Astrocyte (in vitro differentiated cells and primary cell): ENCODE results near the gene ZMIZ1. TPM values are rescaled to one million over a fixed set of nuclear protein-coding genes. Genes with fewer than 3 reads are reported as not detected.

ENCODE experiments used
- DNase-seq: peaks from one replicate; pipeline ENCODE4 v3.0.0-alpha.2; 2010; ENCODE audit warnings: low read depth
- FAIRE-seq: peaks from 2 replicates; lab custom pipeline; 2011; peaks lifted over from hg19 to GRCh38; lab: Jason Lieb, UNC
- H2AFZ ChIP-seq: 2 replicates; pipeline ENCODE4 v1.6.0; 2012; ENCODE audit warnings: low read depth, low read length, inconsistent platforms
- H3K27ac ChIP-seq: 2 replicates; pipeline ENCODE4 v1.5.1; 2011; ENCODE audit warnings: low read depth, low read length, inconsistent platforms
- H3K27me3 ChIP-seq: 2 replicates; pipeline ENCODE4 v1.6.0; 2011; ENCODE audit warnings: low read length, inconsistent platforms; ENCODE audit not compliant: insufficient read depth
- H3K36me3 ChIP-seq: 2 replicates; pipeline ENCODE4 v1.5.1; 2011; ENCODE audit warnings: low read length, inconsistent platforms; ENCODE audit not compliant: insufficient read depth
- H3K4me1 ChIP-seq: 2 replicates; pipeline ENCODE4 v1.5.1; 2011; ENCODE audit warnings: low read length, inconsistent platforms; ENCODE audit not compliant: insufficient read depth
- H3K4me2 ChIP-seq: 2 replicates; pipeline ENCODE4 v1.6.0; 2012; ENCODE audit warnings: low read length, inconsistent platforms
- H3K4me3 ChIP-seq: 2 replicates; pipeline ENCODE4 v1.5.1; 2011; ENCODE audit warnings: low read depth, mild to moderate bottlenecking, low read length, inconsistent platforms; ENCODE audit not compliant: insufficient read depth
- H3K79me2 ChIP-seq: 2 replicates; pipeline ENCODE4 v1.6.0; 2012; ENCODE audit warnings: mild to moderate bottlenecking, low read length, inconsistent platforms; ENCODE audit not compliant: insufficient read depth
- H3K9ac ChIP-seq: 2 replicates; pipeline ENCODE4 v1.6.0; 2012; ENCODE audit warnings: mild to moderate bottlenecking, low read length, inconsistent platforms
- H3K9me3 ChIP-seq: 2 replicates; pipeline ENCODE4 v1.5.1; 2012; ENCODE audit warnings: low read depth, mild to moderate bottlenecking, low read length, inconsistent platforms; ENCODE audit not compliant: insufficient read depth
- H4K20me1 ChIP-seq: 2 replicates; pipeline ENCODE4 v1.6.0; 2012; ENCODE audit warnings: low read length, inconsistent platforms; ENCODE audit not compliant: insufficient read depth
- H3K27ac Mint-ChIP-seq: one replicate; pipeline ENCODE4 v1.8.0; 2021; ENCODE audit warnings: mild to moderate bottlenecking, mixed read lengths; ENCODE audit not compliant: unreplicated experiment
- H3K27me3 Mint-ChIP-seq: one replicate; pipeline ENCODE4 v1.8.0; 2021; ENCODE audit warnings: low read depth, mixed read lengths; ENCODE audit not compliant: unreplicated experiment
- H3K36me3 Mint-ChIP-seq: one replicate; pipeline ENCODE4 v1.8.0; 2021; ENCODE audit warnings: low read depth, mixed read lengths; ENCODE audit not compliant: unreplicated experiment
- H3K4me1 Mint-ChIP-seq: one replicate; pipeline ENCODE4 v1.8.0; 2021; ENCODE audit warnings: low read depth, mixed read lengths; ENCODE audit not compliant: unreplicated experiment
- H3K4me3 Mint-ChIP-seq: one replicate; pipeline ENCODE4 v1.8.0; 2021; ENCODE audit warnings: mild to moderate bottlenecking, moderate library complexity, mixed read lengths; ENCODE audit not compliant: unreplicated experiment
- H3K9me3 Mint-ChIP-seq: one replicate; pipeline ENCODE4 v1.8.0; 2021; ENCODE audit warnings: mild to moderate bottlenecking, mixed read lengths; ENCODE audit not compliant: unreplicated experiment
- CTCF ChIP-seq: IDR thresholded peaks from 2 replicates; pipeline ENCODE4 v1.5.1; 2011; ENCODE audit warnings: low read depth, mild to moderate bottlenecking, inconsistent platforms, low read length, moderate library complexity; ENCODE audit not compliant: insufficient read depth
- EZH2 ChIP-seq: IDR thresholded peaks from 2 replicates; pipeline ENCODE4 v1.6.1; 2012; ENCODE audit warnings: mild to moderate bottlenecking, low read length, inconsistent platforms; ENCODE audit not compliant: insufficient read depth
- total RNA-seq: library from RNA; stranded (reverse); gene quantifications from 2 replicates; pipeline ENCODE4 v1.2.1, GENCODE V29; 2021

The ZMIZ1 gene
- total RNA-seq, 1 donor from 2014 or later: 45.5 TPM

GRCh38 chr10:79070606-79071395, 2.0 kb downstream of the ZMIZ1 start:
- Histone ChIP-seq H3K4me2 (peak overlapping the region; percentile 100), H2AFZ (no peak overlapping the region), H3K9me3 (no peaks in the 10 kb centered on the region), H3K79me2 (peaks cover 67% of the 10 kb centered on the region), H4K20me1 (peaks cover 59% of the 10 kb centered on the region), H3K4me3 (peak overlapping the region; percentile 99), H3K4me1 (peaks cover 58% of the 10 kb centered on the region), H3K9ac (peak overlapping the region; percentile 98), H3K27me3 (no peaks in the 10 kb centered on the region), H3K27ac (peak overlapping the region; percentile 71), H3K36me3 (no peaks in the 10 kb centered on the region)
- TF ChIP-seq EZH2 (no peak), CTCF (no peak)
- Mint-ChIP-seq H3K9me3 (no peaks in the 10 kb centered on the region), H3K4me3 (peak overlapping the region; percentile 90), H3K27me3 (peaks cover 2% of the 10 kb centered on the region), H3K27ac (peak overlapping the region; percentile 66), H3K36me3 (no peaks in the 10 kb centered on the region), H3K4me1 (peaks cover 34% of the 10 kb centered on the region)
- no peak for FAIRE-seq
- DNase-seq: peak; percentile 64

- peak overlapping the region; percentile 77 for H3K27ac Mint-ChIP-seq
- Histone ChIP-seq H3K9me3 (no peaks in the 10 kb centered on the region), H3K4me2 (peak overlapping the region; percentile 100), H3K27me3 (no peaks in the 10 kb centered on the region), H3K79me2 (peaks cover 74% of the 10 kb centered on the region), H3K4me3 (peak overlapping the region; percentile 99), H3K4me1 (peaks cover 64% of the 10 kb centered on the region), H2AFZ (no peak overlapping the region), H3K9ac (peak overlapping the region; percentile 98), H4K20me1 (peaks cover 65% of the 10 kb centered on the region), H3K36me3 (no peaks in the 10 kb centered on the region), H3K27ac (peak overlapping the region; percentile 71)
- no peak for FAIRE-seq
- TF ChIP-seq CTCF (no peak), EZH2 (no peak)
- no peak for DNase-seq
- no peaks in the 10 kb centered on the region for H3K27me3 Mint-ChIP-seq
- H3K4me1 Mint-ChIP-seq: peaks cover 40% of the 10 kb centered on the region
- peak overlapping the region; percentile 90 for H3K4me3 Mint-ChIP-seq
- H3K9me3 Mint-ChIP-seq: no peaks in the 10 kb centered on the region
- H3K36me3 Mint-ChIP-seq: no peaks in the 10 kb centered on the region
These were observed 2.7 kb downstream of the ZMIZ1 start for GRCh38 chr10:79071396-79071923.

GRCh38 chr10:79072041-79072441, 3.3 kb downstream of the ZMIZ1 start:
- Histone ChIP-seq H3K9me3 (no peaks in the 10 kb centered on the region), H3K36me3 (no peaks in the 10 kb centered on the region), H4K20me1 (peaks cover 71% of the 10 kb centered on the region), H3K4me2 (peak overlapping the region; percentile 100), H3K4me3 (peak overlapping the region; percentile 18), H3K27me3 (no peaks in the 10 kb centered on the region), H3K27ac (no peak overlapping the region), H3K4me1 (peaks cover 59% of the 10 kb centered on the region), H3K9ac (peak overlapping the region; percentile 98), H2AFZ (no peak overlapping the region), H3K79me2 (peaks cover 80% of the 10 kb centered on the region)
- Mint-ChIP-seq H3K4me1 (peaks cover 45% of the 10 kb centered on the region), H3K4me3 (peak overlapping the region; percentile 90), H3K27ac (no peak overlapping the region), H3K36me3 (no peaks in the 10 kb centered on the region), H3K27me3 (no peaks in the 10 kb centered on the region), H3K9me3 (no peaks in the 10 kb centered on the region)
- DNase-seq (no peak), FAIRE-seq (no peak)
- TF ChIP-seq EZH2 (no peak), CTCF (no peak)
